HL-60 (cell line): ENCODE data around the gene LYPLAL1.

ENCODE experiments used
- DNase-seq, 2 experiments: peaks; one replicate each; pipeline ENCODE4 v3.0.0-alpha.2; 2010 to 2020; ENCODE audit warnings: low read depth in 1 of 2, low spot score in 1 of 2
- H3K27ac ChIP-seq: fragments of 250-450 bp; sonication (Bioruptor Pico); replicated peaks from 2 replicates; pipeline ENCODE4 v1.5.1; 2020; ENCODE audit warnings: mild to moderate bottlenecking, moderate library complexity
- H3K27me3 ChIP-seq: fragments of 250-450 bp; sonication (Bioruptor Pico); 2 replicates; pipeline ENCODE4 v1.5.1; 2021; ENCODE audit warnings: mild to moderate bottlenecking, moderate library complexity; ENCODE audit not compliant: insufficient read depth, poor library complexity, severe bottlenecking
- H3K4me3 ChIP-seq: replicated peaks from 2 replicates; pipeline ENCODE4 v1.5.1; 2011; ENCODE audit warnings: mild to moderate bottlenecking, control low read depth, low read length; ENCODE audit not compliant: insufficient read depth
- GABPA ChIP-seq: IDR thresholded peaks from 2 replicates; pipeline ENCODE4 v1.6.1; 2012; ENCODE audit warnings: low read depth
- POLR2AphosphoS5 ChIP-seq: IDR thresholded peaks from 2 replicates; pipeline ENCODE4 v1.6.1; 2012; ENCODE audit warnings: low read depth
- SPI1 ChIP-seq: IDR thresholded peaks from 2 replicates; pipeline ENCODE4 v1.6.1; 2012; ENCODE audit warnings: low read depth, mild to moderate bottlenecking, borderline replicate concordance
- TF ChIP-seq, protein P1 (sequence below): IDR thresholded peaks from 2 replicates; pipeline ENCODE4 v1.6.1; 2012; ENCODE audit warnings: low read depth; ENCODE audit not compliant: insufficient replicate concordance
- TF ChIP-seq, protein P2 (sequence below): IDR thresholded peaks from one replicate; pipeline ENCODE4 v1.5.1; 2011; ENCODE audit warnings: low read length, control low read depth, inconsistent platforms; ENCODE audit not compliant: insufficient read depth

Gene LYPLAL1

GRCh38 chr1:219176168-219176567 lies 2.5 kb downstream of the LYPLAL1 start:
- Histone ChIP-seq H3K4me3 (no peak overlapping the region), H3K27ac (no peak overlapping the region)
- no peak for DNase-seq

GRCh38 chr1:219177363-219177762 lies 3.7 kb downstream of the LYPLAL1 start:
- TF ChIP-seq, protein P1, sequence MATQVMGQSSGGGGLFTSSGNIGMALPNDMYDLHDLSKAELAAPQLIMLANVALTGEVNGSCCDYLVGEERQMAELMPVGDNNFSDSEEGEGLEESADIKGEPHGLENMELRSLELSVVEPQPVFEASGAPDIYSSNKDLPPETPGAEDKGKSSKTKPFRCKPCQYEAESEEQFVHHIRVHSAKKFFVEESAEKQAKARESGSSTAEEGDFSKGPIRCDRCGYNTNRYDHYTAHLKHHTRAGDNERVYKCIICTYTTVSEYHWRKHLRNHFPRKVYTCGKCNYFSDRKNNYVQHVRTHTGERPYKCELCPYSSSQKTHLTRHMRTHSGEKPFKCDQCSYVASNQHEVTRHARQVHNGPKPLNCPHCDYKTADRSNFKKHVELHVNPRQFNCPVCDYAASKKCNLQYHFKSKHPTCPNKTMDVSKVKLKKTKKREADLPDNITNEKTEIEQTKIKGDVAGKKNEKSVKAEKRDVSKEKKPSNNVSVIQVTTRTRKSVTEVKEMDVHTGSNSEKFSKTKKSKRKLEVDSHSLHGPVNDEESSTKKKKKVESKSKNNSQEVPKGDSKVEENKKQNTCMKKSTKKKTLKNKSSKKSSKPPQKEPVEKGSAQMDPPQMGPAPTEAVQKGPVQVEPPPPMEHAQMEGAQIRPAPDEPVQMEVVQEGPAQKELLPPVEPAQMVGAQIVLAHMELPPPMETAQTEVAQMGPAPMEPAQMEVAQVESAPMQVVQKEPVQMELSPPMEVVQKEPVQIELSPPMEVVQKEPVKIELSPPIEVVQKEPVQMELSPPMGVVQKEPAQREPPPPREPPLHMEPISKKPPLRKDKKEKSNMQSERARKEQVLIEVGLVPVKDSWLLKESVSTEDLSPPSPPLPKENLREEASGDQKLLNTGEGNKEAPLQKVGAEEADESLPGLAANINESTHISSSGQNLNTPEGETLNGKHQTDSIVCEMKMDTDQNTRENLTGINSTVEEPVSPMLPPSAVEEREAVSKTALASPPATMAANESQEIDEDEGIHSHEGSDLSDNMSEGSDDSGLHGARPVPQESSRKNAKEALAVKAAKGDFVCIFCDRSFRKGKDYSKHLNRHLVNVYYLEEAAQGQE, result no peak
- TF ChIP-seq GABPA (no peak), SPI1 (no peak), POLR2AphosphoS5 (no peak)
- TF ChIP-seq, protein P2, sequence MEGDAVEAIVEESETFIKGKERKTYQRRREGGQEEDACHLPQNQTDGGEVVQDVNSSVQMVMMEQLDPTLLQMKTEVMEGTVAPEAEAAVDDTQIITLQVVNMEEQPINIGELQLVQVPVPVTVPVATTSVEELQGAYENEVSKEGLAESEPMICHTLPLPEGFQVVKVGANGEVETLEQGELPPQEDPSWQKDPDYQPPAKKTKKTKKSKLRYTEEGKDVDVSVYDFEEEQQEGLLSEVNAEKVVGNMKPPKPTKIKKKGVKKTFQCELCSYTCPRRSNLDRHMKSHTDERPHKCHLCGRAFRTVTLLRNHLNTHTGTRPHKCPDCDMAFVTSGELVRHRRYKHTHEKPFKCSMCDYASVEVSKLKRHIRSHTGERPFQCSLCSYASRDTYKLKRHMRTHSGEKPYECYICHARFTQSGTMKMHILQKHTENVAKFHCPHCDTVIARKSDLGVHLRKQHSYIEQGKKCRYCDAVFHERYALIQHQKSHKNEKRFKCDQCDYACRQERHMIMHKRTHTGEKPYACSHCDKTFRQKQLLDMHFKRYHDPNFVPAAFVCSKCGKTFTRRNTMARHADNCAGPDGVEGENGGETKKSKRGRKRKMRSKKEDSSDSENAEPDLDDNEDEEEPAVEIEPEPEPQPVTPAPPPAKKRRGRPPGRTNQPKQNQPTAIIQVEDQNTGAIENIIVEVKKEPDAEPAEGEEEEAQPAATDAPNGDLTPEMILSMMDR, result no peak
- no peak overlapping the region for H3K4me3 ChIP-seq
- no peaks in the 10 kb centered on the region for H3K27me3 ChIP-seq
- no peak for DNase-seq
- H3K27ac ChIP-seq, result no peak overlapping the region

More at GRCh38 chr1:219176168-219176567, 2.5 kb downstream of the LYPLAL1 start:
- TF ChIP-seq, protein P1, result no peak
- TF ChIP-seq SPI1 (no peak), GABPA (no peak), POLR2AphosphoS5 (no peak)
- TF ChIP-seq, protein P2, result no peak
- no peaks in the 10 kb centered on the region for H3K27me3 ChIP-seq

DNA sequence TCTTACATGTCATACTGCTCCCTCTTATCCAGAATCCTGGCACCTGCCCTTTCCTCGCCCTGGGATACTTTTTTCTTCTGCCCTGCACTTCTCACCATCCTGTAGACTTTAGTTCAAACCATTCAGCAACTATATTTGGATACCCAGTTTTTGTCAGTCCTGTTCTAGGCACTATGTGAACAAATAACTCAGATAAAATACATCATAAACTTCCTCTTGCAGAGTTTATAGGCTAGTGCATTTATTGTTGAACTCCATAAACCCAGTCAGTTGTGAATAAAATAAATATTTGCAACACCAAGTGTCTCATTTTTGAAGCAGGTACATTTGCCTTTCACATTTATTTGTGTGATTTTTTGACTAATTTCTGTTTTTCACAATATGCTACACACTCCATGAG lies 4.3 kb downstream of the LYPLAL1 start:
- no peak for DNase-seq
- H3K4me3 ChIP-seq, result no peak overlapping the region
- H3K27me3 ChIP-seq, result no peaks in the 10 kb centered on the region
- TF ChIP-seq, protein P1, result no peak
- TF ChIP-seq POLR2AphosphoS5, result no peak
- H3K27ac ChIP-seq, result no peak overlapping the region

GRCh38 chr1:219179293-219179692 lies 5.6 kb downstream of the LYPLAL1 start:
- TF ChIP-seq SPI1 (no peak), POLR2AphosphoS5 (no peak), GABPA (no peak)
- TF ChIP-seq, protein P2, result no peak
- TF ChIP-seq, protein P1, result no peak
- Histone ChIP-seq H3K27ac (no peak overlapping the region), H3K4me3 (no peak overlapping the region), H3K27me3 (no peaks in the 10 kb centered on the region)
- DNase-seq, result peak in 1 of 2 experiments; percentile 23
